Left colon (tissue), 2 donors: ENCODE data around the gene PALM3. TPM values are rescaled to one million over a fixed set of nuclear protein-coding genes. Genes with fewer than 3 reads are reported as not detected.
"Not testable (repeated sequence)": the region's sequence is repeated elsewhere in the genome, so short reads cannot be mapped to it uniquely, and the experiment has no call there.

Experiments used
- ATAC-seq: fragments of 200-7000 bp; cut with Tn5 transposase; one replicate; pipeline ENCODE4 v1.9.1; 2020; ENCODE audit warnings: mild to moderate bottlenecking, moderate library complexity
- DNase-seq, 2 donors: peaks; one replicate each; pipeline ENCODE4 v3.0.0-alpha.2; 2020
- intact Hi-C, 2 donors: fragments of 100-400 bp; cut with DNase I in 1 of 2; cut with micrococcal nuclease in 1 of 2; formaldehyde crosslinking; loops; one replicate each; pipeline versions ENCODE4 v1.11.2 to v1.14.0; 2022; cut with DNase I, micrococcal nuclease
- total RNA-seq, 2 donors: library from RNA; stranded (reverse); fragmentation: NEBNext Ultra II Directional; extraction: Animal tissue kit (Norgen Biotek cat#: 25700); gene quantifications; one replicate each; pipeline ENCODE4 v1.2.1, GENCODE V29; 2021
- donor health status: DM: no; HTN: no; CAD: no.
- donor health status: DM: yes; HTN: yes; CAD: no.

Gene PALM3
- total RNA-seq, 2 donors from 2014 or later = 0.59 to 0.79 TPM

DNA sequence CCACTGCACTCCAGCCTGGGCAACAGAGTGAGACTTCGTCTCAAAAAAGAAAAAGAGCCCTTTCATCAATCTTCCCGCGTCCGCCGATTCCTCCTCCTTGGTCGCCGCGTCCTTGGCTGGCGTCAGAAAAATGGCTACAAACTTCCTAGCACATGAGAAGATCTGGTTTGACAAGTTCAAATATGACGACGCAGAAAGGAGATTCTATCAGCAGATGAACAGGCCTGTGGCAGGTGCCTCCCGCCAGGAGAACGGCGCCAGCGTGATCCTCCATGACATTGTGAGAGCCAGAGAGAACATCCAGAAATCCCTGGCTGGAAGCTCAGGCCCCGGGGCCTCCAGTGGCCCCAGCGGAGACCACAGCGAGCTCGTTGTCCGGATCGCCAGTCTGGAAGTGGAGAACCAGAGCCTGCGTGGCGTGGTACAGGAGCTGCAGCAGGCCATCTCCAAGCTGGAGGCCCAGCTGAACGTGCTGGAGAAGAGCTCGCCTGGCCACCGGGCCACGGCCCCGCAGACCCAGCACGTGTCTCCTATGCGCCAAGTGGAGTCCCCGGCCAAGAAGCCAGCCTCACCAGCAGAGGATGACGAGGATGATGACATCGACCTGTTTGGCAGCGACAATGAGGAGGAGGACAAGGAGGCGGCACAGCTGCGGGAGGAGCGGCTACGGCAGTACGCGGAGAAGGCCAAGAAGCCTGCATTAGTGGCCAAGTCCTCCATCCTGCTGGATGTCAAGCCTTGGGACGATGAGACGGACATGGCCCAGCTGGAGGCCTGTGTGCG is 8.6 kb upstream of the PALM3 start:
- ATAC-seq (no peak), DNase-seq (peak in 1 of 2 donors; percentile 32)
- intact Hi-C loops = loop anchor here (10.0 kb wide), 2 partner anchors 196 to 476 kb away; partner anchors contain the start of gene NANOS3 (in 1 of the 2)

DNA sequence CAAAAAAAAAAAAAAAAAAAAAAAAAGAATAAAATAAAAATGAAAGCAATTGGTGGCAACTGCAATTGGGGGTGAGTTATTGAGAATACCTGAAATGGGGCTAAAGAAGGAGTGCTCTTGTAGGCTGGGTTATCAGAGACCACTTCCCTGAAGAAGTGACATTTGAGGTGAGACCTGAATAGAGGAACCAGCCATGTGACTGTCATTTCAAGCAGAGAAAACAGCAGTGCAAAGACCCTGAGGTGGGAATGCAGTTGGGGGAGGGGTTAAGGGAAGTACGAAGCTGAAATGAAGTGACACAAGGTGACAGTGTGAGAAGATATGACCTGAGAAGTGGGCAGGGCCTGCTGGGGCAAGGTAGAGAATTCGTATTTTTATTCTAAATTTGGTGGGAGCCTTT is 4.3 kb upstream of the PALM3 start:
- intact Hi-C loops = no loop called here
- ATAC-seq = no peak
- DNase-seq = no peak

DNA sequence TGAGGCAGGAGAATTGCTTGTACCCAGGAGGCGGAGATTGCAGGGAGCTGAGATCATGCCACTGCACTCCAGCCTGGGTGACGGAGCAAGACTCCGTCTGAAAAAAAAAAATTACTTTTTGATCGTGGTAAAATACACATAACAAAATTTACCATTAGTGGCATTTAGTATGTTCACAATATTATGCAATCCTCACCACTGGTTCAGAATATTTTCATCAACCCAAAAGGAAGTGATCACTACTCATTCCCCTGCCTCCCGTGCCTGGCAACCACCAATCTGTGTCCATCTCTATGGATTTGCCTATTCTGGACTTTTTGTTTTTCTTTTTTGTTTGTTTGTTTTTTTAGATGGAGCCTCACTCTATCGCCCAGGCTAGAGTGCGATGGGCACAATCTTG is 1.2 kb upstream of the PALM3 start:
- intact Hi-C loops = no loop called here
- no peak for ATAC-seq
- no peak for DNase-seq

DNA sequence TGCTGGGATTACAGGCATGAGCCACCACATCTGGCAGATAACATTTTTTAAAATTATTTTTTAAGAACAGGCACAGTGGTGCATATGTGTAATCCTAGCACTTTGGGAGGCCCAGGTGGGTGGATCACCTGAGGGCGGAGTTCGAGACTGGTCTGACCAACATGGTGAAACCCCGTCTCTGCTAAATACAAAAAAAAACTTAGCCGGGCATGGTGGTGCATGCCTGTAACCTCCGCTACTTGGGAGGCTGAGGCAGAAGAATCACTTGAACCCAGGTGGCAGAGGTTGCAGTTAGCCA is 631 bp upstream of the PALM3 start:
- DNase-seq (no peak), ATAC-seq (no peak)
- intact Hi-C loops = no loop called here

DNA sequence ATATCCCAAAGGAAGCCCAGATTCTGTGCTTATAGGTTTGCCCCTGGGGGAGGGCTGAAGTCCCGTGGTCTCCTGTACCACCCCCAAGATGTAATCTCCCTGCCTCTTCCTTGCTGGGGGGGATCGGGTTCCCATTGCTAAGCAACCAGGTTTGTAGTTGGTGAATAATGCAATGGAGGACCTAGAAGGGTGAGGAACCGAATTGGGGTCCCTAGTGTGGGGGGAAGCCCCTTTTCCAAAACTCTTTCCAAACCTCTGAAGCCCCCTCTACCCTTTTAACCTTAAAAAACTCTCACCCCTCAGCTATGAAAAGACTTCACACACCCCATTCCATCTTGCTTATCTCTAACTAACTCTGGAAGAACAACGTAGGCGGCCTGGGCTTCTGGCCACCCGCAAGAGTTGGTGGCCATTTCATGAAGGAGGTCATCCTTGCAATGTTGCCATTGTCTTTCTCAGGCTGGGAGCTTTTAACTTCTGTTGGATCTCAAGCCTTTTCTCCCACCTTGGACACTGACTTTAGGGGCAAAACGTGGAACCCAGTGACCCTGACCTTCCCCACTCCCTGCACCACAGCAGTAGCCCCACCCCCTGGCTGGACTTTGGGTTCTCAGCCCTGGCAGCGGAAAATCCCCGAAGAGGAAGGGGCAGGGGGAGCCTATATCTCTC is 661 bp downstream of the PALM3 start:
- DNase-seq (no peak), ATAC-seq (peak; percentile 49)
- intact Hi-C loops = no loop called here

DNA sequence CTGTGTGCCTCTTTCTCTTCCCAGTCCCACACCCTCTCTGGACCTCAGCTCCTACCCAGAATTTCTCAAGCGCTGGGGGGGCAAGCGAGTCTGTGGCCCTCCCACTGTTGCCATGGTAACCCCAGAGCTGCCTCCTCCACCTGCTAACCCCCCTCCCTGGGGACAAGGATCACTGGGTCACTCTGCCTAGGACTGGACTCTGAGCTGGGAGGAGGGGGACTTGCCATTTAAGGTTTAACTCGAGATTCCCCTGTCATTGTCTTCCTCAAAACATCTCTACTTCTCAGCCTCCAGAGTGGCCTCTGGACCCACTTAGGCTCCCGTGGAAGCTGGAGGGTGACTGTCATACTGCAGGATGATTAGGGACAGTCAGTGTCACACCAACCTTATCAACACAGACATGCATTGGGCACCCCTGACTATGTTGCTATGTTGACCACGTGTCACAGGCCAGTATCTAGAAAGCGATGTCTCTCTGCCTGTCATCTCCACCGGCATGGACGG is 2.2 kb downstream of the PALM3 start:
- intact Hi-C loops = loop anchor here in 1 of 2 donors (5.0 kb wide), 1 partner anchor 182 kb away; the partner anchor contains the start of gene NANOS3
- no peak for ATAC-seq
- DNase-seq = no peak

DNA sequence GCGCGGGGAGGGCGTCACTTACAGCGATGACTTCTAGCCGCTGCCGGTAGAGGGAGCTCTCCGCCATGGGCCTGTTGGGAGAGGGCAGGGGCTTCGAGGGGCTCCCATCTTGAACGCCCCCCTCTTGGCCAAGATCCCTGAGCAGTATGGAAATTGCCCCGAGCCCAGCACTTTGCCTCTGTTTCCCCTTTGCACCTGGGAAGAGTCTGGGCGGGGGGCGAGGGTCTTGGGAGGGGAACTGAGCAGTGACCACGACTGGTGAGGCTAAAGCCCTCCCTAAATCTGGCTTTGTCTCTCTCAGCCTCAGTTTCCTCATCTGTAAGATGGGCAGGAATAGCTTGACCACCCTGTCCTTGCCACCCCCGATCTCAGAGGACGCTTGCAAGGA is 2.8 kb downstream of the PALM3 start:
- peak; percentile 26 for ATAC-seq
- no peak for DNase-seq
- intact Hi-C loops = loop anchor here in 1 of 2 donors (5.0 kb wide), 1 partner anchor 182 kb away; the partner anchor contains the start of gene NANOS3

DNA sequence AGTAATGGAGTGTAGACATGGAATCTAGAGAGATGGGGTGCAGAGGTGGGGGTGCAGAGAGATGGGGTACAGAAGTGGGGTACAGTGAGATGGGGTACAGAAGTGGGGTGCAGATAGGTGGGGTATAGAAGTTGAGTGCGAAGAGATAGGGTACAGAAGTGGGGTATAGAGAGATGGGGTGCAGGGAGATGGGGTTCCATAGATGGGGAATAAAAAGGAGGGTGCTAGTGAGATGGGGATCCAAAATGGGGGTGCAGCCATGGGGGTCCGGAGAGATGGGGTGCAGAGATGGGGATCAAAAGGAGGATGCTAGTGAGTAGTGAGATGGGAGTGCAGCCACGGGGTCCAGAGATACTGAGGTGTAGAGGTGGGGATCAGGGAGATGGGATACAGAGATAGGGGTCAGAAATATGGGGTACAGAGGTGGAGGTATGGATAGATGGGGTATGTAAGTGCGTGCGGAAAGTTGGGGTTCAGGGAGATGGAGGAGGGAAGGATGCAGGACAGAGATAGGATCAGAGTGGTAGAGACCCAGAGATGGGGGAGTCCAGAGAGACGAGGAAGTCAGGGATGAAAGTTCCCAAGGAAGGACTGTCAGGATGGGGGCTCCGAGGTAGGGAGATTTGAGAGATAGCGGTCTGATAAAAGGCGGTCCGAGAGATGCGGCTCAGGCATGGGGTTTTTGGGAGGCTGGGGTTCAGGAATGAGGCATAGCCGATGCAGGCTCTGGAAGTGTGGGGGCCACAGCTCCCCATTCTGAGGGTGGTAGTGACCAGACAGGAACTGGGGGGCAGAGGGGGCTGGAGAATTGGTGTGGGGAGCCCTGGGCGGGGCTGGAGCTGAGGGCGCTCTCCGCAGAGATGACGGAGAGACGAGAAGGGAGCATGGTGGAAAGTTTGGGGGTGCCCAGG is 3.4 kb downstream of the PALM3 start:
- no peak for ATAC-seq
- intact Hi-C loops = loop anchor here in 1 of 2 donors (5.0 kb wide), 1 partner anchor 181 kb away; the partner anchor contains the start of gene NANOS3

DNA sequence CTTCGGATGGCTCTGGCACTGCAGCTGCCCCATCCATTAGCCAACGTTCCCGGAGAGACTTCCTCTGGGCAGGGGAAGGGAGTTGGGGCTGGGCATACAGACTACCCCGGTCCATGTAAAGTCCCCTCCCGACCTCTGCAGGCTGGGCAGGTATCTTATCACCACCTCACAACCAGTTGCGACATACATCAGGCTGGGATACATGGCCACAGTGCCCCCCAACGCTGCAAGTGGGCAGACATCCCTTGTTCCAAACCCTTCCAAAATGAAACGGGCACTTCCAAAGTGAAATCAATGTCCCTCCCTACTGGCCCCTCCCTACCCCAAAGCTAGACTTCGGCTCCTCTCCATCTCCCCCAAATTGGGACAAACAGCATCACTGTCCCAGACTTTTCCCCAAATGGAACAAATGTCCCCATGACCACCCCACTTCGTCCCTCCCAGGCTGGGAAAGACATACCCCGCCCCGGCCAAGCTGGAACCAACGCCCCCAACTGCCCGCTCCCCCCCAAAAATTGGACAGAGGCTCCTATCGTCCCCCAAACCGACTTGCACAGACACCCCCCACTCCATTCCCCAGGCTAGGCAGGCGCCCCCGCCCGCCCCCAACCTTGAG is 5.0 kb downstream of the PALM3 start:
- no peak for ATAC-seq
- intact Hi-C loops = loop anchor here in 1 of 2 donors (5.0 kb wide), 1 partner anchor 180 kb away; the partner anchor contains the start of gene NANOS3
- DNase-seq = no peak

More for the DNA sequence above, 3.4 kb downstream of the PALM3 start:
- DNase-seq = no peak

DNA sequence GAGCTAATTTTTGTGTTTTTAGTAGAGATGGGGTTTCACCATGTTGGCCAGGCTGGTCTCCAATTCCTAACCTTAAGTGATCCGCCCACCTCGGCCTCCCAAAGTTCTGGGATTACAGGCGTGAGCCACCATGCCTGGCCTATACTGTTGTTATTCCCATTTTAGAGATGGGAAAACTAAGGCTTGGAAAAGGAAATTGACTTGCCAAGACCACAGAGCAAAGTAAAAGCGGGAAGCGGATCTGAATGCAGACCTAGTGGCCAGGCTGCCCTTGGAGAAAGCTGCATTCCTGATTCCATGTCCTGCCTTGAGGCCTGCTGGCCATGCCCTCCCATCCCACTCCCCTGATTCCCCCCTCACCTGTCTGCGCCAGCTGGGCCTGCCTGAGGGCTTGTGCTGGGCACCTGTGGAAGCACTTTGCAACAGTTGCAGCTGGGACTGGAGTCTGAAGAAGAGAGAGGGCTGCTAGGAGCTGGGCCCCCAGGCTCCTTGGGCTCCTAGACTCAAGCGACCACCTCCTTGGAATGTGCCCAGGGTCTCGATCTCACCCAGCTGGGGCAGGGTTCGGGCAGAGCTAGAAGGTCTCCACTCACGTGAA is 5.7 kb downstream of the PALM3 start:
- intact Hi-C loops = loop anchor here in 1 of 2 donors (5.0 kb wide), 1 partner anchor 179 kb away; the partner anchor contains the start of gene NANOS3
- ATAC-seq = no peak
- DNase-seq = no peak

DNA sequence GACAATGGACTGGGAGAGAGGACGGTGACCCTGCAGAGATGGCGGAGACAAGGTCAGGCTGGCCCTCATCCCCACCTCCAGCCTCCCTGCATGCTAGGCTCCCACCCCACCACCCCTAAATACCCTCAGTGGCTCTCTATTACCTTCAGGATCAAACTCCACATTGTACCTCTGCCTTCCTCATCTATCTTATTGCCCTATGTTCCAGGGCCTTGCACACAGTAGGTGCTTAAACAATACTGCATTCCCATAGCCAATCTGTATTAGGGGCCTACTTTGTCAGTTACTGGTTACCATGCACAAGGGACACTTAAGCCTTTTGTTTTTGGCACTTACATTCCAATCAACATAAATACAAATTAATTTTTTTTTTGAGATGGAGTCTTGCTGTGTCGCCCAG is 6.5 kb downstream of the PALM3 start:
- ATAC-seq = no peak
- intact Hi-C loops = loop anchor here in 1 of 2 donors (5.0 kb wide), 1 partner anchor 178 kb away; the partner anchor contains the start of gene NANOS3
- DNase-seq = no peak

DNA sequence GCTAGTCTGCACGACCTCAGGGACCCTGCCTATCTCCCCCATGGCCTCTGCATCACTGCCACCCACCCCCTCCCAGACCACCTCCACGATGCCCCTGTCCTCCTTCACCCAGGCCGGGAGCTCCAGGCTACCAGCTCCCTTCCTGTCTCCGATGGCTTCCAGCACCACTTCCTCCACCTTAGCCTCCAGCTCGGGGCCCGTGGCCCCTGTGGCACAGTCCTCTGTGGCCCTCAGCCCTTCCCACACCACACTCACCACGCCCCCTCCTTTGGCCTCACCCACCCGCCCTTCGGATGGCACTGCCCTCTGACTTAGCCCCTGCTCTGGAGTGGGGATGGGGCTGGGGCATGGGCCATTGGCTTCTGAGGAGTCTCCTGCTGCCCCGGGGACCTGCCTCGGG is 7.2 kb downstream of the PALM3 start:
- intact Hi-C loops = loop anchor here in 1 of 2 donors (5.0 kb wide), 1 partner anchor 177 kb away; the partner anchor contains the start of gene NANOS3
- ATAC-seq (no peak), DNase-seq (no peak)

DNA sequence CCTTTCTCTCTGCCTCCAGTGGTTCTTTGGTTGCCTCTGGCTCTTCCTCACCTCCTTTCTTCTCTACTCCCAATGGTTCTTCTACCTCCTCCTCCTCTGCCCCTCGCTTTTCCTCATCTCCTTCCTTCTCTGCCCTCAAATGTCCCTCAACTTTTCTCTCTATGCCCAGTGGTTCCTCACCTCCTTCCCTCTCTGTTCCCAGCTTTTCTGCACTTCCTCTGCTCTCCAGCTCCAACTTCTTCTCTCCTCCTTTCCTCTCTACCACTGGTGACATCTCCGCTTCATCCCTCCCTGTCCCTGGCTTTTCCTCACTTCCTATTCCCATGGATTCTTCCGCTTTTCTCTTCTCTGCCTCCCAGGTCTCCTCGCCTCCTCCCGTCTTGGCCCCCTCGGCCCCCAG is 7.8 kb downstream of the PALM3 start:
- ATAC-seq (no peak), DNase-seq (no peak)
- intact Hi-C loops = no loop called here

DNA sequence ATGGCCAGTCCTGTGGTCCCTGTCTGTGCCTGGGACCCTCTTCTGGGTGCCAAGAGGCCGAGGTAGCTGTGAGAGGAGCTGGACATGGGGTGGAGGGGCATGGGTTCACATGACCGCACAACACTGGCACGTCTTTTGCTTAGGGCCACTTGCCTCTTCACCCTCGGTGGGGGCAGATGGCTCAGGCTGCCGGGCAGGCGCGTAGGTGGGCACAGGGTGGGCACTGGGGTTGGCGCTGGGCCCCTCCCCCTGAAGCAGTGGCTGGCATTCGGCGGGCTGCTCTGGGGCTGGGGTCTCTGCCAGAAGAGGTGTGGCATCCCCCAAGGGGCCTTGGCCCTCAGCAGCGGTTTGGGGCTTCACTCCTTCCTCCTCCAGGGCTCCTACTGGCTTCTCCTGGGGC is 8.4 kb downstream of the PALM3 start:
- DNase-seq (no peak), ATAC-seq (no peak)
- intact Hi-C loops = no loop called here

DNA sequence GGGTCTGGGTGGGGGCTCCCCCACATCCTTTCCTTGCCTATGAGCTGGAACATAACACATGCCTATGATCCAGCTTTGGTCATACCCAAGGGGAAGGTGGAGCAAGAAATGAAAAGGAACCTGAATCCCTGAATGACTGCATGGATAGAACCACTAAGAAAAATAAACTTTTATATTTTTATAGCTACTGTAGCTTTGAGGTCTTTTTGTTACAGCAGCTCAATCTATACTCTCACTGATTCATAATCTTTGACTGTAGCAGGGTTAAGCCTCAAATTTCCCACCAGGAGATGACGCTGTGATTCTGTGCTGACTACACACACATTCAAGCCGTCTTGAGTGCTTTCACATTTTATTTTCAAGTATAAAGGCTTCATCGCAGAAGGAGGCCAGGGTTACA is 8.8 kb downstream of the PALM3 start:
- DNase-seq = no peak
- intact Hi-C loops = no loop called here
- ATAC-seq = no peak

DNA sequence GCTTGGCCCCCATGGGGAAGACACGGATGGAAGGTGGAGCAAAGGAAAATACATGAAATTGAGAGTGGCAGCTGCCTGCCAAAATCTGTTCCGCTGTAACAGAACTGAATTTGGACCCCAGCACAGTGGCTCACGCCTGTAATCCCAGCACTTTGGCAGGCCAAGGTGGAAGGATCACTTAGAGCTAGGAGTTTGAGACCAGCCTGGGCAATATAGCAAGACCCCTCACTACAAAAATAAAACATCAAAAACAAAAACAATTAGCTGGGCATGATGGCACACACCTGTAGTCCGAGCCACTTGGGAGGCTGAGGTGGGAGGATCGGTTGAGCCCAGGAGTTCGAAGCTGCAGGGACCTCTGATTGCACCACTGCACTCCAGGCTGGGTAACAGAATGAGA is 9.4 kb downstream of the PALM3 start:
- intact Hi-C loops = no loop called here
- ATAC-seq = no peak
- DNase-seq = no peak

DNA sequence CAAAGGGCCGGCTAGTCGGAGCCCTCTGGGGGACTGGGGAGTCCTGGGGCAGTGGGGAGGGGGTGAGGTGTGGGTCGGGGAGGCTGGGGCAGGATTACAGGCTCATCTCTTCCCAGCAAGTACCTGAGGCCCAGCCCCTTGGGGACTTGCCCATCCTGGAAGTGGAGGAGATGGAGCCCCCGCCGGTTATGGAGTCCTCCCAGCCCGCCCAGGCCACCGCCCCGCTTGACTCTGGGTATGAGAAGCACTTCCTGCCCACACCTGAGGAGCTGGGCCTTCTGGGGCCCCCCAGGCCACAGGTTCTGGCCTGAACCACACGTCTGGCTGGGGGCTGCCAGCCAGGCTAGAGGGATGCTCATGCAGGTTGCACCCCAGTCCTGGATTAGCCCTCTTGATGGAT is 9.9 kb downstream of the PALM3 start:
- intact Hi-C loops = no loop called here
- DNase-seq = no peak
- ATAC-seq = no peak

DNA sequence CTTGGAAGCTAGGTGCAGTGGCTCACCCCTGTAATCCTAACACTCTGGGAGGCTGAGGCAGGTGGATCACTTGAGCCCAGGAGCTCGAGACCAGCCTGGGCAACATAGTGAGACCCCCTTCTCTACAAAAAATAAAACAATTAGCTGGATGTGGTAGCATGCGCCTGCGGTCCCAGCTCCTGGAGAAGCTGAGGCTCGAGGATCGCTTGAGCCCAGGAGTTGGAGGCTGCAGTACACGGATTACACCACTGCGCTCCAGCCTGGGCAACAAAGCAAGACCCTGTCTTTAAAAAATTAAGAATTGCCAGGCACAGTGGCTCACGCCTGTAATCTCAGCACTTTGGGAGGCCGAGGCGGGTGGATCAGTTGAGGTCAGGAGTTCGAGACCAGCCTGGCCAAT is 10.9 kb downstream of the PALM3 start:
- ATAC-seq, DNase-seq, intact Hi-C loops: not testable (repeated sequence)
